Measurements from ENCODE around the gene UGDH.

The UGDH gene

GRCh38 chr4:39530682-39531081 is 3.4 kb upstream of the UGDH start:
- TF ChIP-seq CTCF (IDR thresholded peaks at IDR 0.05; ENCODE audit: poor library complexity, severe bottlenecking), result no peak
- no peak for ATAC-seq (ENCODE audit: low read depth)
- peaks cover 7% of the 10 kb centered on the region for H3K9me3 ChIP-seq (ENCODE audit: severe bottlenecking)
- no peak overlapping the region for H3K4me3 ChIP-seq (ENCODE audit: severe bottlenecking)
- no peak overlapping the region for H3K27ac ChIP-seq (ENCODE audit: poor library complexity, severe bottlenecking)
- no peaks in the 10 kb centered on the region for H3K27me3 ChIP-seq (ENCODE audit: insufficient read depth, poor library complexity, severe bottlenecking)
- H3K36me3 ChIP-seq (ENCODE audit: low read depth), result peaks cover 60% of the 10 kb centered on the region
- no peak for DNase-seq (ENCODE audit: low spot score)
- peaks cover 4% of the 10 kb centered on the region for H3K4me1 ChIP-seq (ENCODE audit: insufficient read depth, poor library complexity, severe bottlenecking)

GRCh38 chr4:39529534-39529933 is 2.3 kb upstream of the UGDH start:
- peaks cover 4% of the 10 kb centered on the region for H3K4me1 ChIP-seq (ENCODE audit: insufficient read depth, poor library complexity, severe bottlenecking)
- no peaks in the 10 kb centered on the region for H3K27me3 ChIP-seq (ENCODE audit: insufficient read depth, poor library complexity, severe bottlenecking)
- H3K9me3 ChIP-seq (ENCODE audit: severe bottlenecking), result peaks cover 7% of the 10 kb centered on the region
- TF ChIP-seq CTCF (IDR thresholded peaks at IDR 0.05; ENCODE audit: poor library complexity, severe bottlenecking), result no peak
- ATAC-seq (ENCODE audit: low read depth) (no peak), DNase-seq (ENCODE audit: low spot score) (no peak)
- H3K4me3 ChIP-seq (ENCODE audit: severe bottlenecking), result no peak overlapping the region
- peaks cover 54% of the 10 kb centered on the region for H3K36me3 ChIP-seq (ENCODE audit: low read depth)
- H3K27ac ChIP-seq (ENCODE audit: poor library complexity, severe bottlenecking), result no peak overlapping the region

GRCh38 chr4:39528061-39528465 is 824 bp upstream of the UGDH start:
- peaks cover 42% of the 10 kb centered on the region for H3K36me3 ChIP-seq (ENCODE audit: low read depth)
- H3K4me3 ChIP-seq (ENCODE audit: severe bottlenecking), result peak overlapping the region; percentile 48
- no peaks in the 10 kb centered on the region for H3K27me3 ChIP-seq (ENCODE audit: insufficient read depth, poor library complexity, severe bottlenecking)
- ATAC-seq (ENCODE audit: low read depth) (peak; percentile 43), DNase-seq (ENCODE audit: low spot score) (no peak)
- peak; percentile 10 for TF ChIP-seq CTCF (IDR thresholded peaks at IDR 0.05; ENCODE audit: poor library complexity, severe bottlenecking)
- H3K4me1 ChIP-seq (ENCODE audit: insufficient read depth, poor library complexity, severe bottlenecking), result peaks cover 4% of the 10 kb centered on the region
- peak overlapping the region; percentile 79 for H3K27ac ChIP-seq (ENCODE audit: poor library complexity, severe bottlenecking)
- peaks cover 7% of the 10 kb centered on the region for H3K9me3 ChIP-seq (ENCODE audit: severe bottlenecking)

- DNase-seq (ENCODE audit: low spot score) (no peak), ATAC-seq (ENCODE audit: low read depth) (no peak)
- H3K27me3 ChIP-seq (ENCODE audit: insufficient read depth, poor library complexity, severe bottlenecking), result no peaks in the 10 kb centered on the region
- peak overlapping the region; percentile 79 for H3K27ac ChIP-seq (ENCODE audit: poor library complexity, severe bottlenecking)
- H3K9me3 ChIP-seq (ENCODE audit: severe bottlenecking), result peaks cover 7% of the 10 kb centered on the region
- peaks cover 10% of the 10 kb centered on the region for H3K4me1 ChIP-seq (ENCODE audit: insufficient read depth, poor library complexity, severe bottlenecking)
- TF ChIP-seq CTCF (IDR thresholded peaks at IDR 0.05; ENCODE audit: poor library complexity, severe bottlenecking), result no peak
- H3K4me3 ChIP-seq (ENCODE audit: severe bottlenecking), result peak overlapping the region; percentile 48
- peaks cover 30% of the 10 kb centered on the region for H3K36me3 ChIP-seq (ENCODE audit: low read depth)
Measured at GRCh38 chr4:39526765-39527295, 409 bp downstream of the UGDH start.

- Histone ChIP-seq H3K36me3 (ENCODE audit: low read depth) (peaks cover 25% of the 10 kb centered on the region), H3K27me3 (ENCODE audit: insufficient read depth, poor library complexity, severe bottlenecking) (no peaks in the 10 kb centered on the region), H3K9me3 (ENCODE audit: severe bottlenecking) (peaks cover 7% of the 10 kb centered on the region), H3K4me3 (ENCODE audit: severe bottlenecking) (peak overlapping the region; percentile 48), H3K4me1 (ENCODE audit: insufficient read depth, poor library complexity, severe bottlenecking) (peaks cover 13% of the 10 kb centered on the region), H3K27ac (ENCODE audit: poor library complexity, severe bottlenecking) (peak overlapping the region; percentile 79)
- DNase-seq (ENCODE audit: low spot score) (no peak), ATAC-seq (ENCODE audit: low read depth) (no peak)
- TF ChIP-seq CTCF (IDR thresholded peaks at IDR 0.05; ENCODE audit: poor library complexity, severe bottlenecking), result peak; percentile 1
Measured at GRCh38 chr4:39525822-39526690, 1.2 kb downstream of the UGDH start.
